ENCODE measurements around the gene WDFY4.

Gene WDFY4

DNA sequence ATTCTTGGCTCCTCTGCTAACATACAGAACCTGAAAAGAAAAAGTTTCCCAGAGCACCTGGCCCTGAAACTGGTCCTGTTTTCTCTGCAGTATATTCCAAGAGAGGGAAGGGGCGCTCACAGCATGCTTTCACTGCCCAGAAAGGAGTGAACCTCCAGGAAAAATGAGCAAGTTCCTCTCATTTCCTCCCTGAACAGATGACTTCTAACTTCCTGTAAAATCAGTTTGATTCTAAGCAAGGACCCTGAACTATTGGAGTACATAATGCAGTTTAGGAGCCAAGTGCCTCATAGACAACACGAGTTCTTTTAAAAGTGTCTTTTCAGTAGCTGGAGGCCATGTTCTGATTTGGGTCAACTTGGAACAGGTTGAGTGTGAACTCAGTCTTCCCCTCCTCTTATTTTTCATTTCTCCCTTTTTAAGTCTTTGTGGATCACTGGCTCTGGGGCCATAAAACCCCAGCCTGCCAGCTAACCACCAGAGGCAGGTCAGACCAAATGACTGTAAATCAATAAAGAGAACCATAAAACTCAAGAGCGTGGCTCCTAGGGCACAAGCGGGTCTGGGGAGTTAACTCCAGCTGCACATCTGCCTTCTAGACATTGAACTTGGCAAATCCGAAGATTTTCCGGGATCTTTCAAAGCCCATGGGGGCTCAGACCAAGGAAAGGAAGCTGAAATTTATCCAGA lies 260.9 kb downstream of the WDFY4 start:
- no peak for DNase-seq (ENCODE audit: low read depth)

DNA sequence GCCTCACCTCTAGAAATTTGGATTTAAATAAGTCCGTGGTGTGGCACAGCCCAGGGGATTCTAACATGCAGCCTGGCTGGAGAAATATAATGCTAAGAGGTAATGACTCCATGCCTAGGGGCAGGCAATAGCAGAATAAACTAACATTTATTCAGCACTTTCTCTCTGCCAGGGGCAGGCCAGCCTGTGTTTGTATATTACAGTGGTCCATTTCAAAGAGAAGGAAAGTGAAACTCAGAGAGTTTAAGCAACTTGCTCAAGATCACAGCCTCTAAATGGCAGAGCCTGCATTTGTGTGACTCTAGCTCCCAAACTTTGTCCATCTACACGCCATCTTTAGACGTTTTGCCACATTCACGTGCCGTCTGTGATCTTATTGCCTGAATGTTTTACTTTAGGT lies 261.7 kb downstream of the WDFY4 start:
- no peak for DNase-seq (ENCODE audit: low read depth)

DNA sequence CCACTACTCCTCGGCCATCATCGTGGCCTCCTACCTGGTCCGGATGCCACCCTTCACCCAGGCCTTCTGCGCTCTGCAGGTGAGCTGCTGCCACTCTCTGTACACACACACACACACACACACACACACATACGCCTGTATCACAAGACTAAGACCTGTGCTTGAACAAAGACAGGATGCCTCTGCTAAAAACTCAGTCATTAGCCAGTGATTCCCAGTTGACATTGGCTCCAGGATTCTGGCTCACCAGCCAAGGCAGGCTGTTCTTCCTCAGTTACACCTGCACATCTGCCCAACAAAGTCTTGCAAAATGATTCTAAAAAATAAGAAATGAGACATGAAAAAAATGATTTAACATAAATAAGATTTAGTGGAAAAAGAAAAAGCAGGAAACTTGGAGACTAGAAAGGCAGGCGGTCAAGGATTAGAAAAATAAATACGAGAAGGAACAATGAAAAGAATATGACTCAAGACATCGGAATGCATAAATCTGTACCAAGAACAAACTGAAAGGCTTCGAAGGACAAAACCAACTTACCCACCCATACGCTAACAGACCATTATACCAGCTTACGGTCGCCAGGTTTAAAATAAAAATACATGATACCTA lies 262.3 kb downstream of the WDFY4 start:
- DNase-seq (ENCODE audit: low read depth) = no peak

DNA sequence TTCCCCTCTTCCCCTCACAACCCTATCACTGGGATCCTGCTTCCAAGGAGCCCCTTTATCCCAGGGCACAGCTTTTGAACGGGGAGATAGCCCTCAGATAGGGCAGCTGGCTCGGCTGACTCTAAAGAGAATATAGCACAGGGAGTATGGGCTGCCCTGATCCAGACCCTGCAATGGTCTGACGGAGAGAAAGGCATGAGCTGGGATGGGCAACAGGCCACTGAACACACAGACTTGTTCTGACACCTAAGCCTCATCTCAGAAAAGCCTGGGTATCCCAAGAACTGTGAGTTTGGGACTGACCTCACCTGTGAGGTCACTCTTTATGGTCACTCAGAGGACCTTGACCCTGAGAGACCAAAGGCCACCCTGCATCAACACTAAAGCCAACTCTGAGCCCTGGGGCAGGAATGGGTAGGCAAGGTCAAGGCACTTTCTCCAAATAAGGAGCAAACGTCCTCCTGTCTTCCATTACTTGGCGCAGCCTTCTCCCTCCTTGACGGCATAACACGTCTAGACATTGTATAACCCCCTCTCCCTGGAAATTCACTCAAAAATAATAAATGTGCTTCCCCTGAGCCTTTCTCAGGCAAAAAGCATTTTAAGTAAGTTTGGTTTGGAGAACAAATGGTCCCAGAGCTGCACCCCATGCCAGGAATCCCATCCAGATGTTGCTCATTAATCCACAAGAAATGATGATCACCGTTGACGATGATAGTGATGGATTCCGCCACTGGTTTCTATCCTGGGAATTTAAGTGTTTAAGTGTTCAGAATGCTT lies 263.2 kb downstream of the WDFY4 start:
- no peak for DNase-seq (ENCODE audit: low read depth)

DNA sequence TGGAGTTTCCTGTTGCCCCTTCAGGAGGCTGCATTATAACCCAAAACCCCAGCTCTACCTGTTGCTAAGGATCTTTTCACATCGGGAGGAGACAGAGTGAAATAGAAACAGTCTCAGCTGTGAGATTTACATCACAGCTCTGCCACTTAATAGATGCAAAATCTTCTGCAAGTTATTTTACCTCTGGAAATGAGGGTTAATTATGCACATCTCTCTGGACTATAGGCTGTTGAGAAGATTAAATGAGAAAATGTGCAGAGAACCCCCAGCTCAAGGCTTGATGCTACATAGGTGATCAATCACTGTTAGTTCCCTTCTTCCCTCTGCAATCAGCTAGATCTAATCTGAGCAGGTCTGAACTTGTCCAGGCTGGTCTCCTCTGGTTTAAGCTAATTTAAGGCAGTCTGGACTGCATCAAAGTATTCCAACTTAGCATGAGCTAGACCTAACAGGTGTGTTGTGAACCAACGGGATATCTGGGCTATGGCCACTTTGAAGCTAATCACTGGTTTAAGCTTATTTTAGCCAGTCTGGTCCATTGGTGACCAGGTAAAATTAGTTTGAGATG lies 263.9 kb downstream of the WDFY4 start:
- no peak for DNase-seq (ENCODE audit: low read depth)

DNA sequence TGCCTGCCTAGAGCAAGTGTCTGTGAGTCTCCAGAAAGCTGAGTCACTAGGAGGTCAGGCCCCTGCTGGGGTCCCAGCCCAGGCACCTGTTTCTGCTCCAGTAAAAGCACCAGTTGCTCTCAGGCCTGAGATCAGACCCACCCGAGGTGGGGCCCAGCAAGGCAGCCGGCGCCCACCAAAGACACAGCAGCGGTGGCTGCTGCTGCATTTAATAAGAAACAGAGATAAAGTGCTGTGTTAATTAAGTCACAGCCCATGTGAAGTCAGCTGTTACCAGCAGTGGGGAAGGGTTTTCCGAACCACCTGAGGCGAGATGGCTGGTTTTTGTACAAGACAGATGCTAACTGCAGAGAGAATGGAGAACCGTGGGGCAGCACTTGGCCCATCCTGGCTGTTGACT lies 267.0 kb downstream of the WDFY4 start:
- DNase-seq (ENCODE audit: low read depth) = no peak

DNA sequence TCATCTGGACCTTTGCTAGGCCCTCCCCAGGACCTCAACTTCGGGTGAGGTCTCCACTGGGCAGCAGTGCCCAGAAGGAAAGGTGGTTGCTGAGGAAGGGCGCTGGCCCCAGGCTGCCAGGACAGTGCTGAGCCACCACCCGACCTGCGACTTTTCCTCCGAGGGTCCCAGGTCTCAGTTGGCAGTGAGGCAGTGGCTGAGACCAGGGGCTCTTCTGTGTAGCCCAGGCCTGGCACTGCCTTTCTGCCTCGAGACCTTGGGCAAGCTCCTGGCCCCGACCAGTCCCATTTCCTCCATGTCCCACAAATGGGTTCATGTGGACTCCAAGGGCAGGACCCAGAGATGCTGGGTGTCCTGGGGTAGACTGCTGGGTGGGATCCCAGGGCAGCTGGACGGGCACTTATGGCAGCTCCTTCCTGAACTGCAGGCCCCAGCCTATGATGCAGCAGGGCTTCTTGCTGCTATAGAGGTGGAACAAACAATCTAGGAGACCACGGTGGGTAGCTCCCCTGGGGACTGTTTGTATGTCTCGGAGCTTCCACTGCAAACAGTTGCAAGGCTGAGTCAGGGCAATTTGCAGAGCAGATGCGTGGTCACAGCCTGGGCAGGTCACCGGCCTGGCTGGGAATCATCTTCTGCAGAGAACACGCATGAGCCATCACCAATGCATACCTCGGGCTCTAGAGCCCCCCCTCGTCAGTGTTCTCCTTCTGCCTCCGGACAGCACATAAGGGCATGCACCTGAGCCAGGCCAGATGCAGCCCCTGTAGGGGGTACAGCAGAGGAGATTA lies 272.9 kb downstream of the WDFY4 start:
- no peak for DNase-seq (ENCODE audit: low read depth)

DNA sequence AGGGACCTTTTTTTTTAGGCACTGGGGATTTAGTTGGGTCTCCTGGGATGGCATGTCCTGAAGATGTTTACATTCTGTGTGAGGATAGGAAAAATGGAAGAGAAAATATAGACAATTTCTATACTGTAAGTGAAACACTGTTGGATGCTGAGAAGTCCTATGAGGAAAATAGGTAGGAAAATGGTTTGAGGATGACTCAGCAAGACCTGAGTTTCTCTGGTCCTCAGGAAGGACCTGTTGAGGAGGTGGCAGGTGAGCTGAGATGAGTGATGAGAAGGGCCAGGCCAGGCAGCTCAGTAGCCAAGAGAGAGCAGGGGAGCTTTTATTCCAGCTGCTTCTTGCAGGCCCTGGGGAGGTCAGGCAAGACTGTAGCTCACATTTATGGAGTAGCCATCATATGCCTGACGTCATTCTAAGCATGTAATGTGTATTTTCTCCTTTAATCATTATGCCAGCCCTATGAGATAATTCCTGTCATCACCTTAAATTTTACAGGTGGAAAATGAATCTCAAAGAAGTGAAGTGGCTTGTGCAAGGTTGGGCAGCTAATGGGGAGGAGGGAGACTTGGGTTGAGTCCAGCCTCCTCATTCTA lies 274.0 kb downstream of the WDFY4 start:
- no peak for DNase-seq (ENCODE audit: low read depth)

DNA sequence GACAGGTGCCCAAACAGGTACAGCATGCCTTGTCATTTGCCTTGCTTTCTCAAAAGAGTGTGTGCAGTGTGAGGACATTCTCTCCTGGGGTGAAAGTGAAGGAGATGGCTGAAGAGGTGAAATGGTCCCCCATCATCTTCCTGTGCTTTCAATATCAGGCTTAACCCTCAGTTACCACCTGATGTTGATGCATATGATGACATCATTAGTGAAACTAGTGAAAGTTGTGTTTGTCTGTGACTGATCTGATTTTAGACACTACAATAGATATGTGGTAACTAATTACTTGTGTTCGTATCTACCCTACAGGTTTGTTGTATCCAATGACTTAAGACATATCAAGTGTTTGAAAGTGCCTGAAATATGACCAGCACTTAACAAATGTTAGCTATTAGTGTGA lies 279.4 kb downstream of the WDFY4 start:
- no peak for DNase-seq (ENCODE audit: low read depth)

DNA sequence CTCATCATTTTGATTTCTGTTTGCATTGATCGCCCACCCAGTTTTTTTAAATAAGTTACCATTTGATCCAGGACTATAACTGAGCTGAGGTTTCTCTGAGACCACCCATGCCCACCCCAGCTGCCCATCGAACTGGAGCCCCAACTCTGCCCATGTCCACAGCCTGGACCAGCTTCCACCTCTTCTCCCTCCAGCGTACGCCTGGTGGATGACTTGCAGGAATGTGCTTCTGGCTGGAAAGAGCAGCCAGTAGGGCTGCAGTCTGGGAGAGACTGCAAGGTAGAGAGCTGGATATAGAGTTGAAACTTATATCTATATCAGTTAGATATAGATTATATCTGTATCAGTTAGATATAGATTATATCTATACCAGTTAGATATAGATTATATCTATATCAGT lies 280.8 kb downstream of the WDFY4 start:
- DNase-seq (ENCODE audit: low read depth) = no peak

DNA sequence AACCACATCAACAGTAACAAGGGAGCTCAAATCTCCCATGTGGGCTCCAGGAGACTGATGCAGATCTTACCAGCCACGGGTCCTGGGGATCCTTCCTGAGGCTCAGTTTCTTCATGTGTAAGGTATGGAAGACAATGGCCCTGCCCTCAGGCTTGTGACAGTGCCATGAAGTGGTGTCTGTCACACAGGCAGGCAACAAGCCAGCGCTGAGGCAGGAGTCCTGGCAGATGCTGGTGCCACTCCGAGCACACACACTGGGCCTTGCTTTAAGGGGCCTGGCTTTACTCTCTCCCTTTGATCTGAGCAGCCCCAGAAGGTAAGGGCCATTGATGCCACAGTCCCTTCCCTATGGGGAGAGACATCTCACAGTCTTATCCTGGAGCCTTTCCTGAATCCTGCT lies 283.4 kb downstream of the WDFY4 start:
- DNase-seq (ENCODE audit: low read depth) = no peak

DNA sequence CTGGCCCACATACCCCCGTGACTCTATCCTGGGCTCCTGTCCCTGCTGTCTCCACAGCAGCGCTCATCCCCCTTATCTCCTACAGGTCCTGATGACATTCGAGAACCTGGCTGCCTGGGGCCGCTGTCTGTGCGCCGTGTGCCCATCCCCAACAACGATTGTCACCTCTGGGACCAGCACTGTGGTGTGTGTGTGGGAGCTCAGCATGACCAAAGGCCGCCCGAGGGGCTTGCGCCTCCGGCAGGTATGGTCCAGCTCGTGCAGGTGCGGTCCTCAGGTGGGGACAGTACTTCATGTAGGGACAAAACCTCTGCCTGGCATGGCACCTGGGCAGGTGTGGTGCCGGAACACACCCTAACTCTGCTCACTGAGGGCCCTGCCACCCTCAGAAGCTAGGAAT lies 285.4 kb downstream of the WDFY4 start:
- no peak for DNase-seq (ENCODE audit: low read depth)

DNA sequence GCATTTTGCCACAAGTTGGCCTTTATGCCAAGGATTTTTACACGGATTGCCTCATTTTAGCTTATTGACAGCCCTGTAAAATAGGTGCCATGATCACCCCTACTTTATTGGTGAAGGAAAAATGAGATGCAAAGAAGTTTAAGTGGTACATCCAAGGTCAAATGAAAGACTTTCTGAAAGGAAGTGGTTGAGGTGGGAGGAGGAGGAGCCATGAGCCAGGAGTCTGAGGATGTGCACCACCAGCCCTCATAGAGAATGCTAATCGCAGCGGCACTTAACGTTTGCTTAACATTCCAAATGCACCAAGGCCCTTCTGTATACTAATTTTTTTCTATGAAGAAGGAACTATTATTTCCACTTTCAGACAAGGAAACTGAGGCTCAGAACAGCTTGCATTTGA lies 286.0 kb downstream of the WDFY4 start:
- DNase-seq (ENCODE audit: low read depth) = no peak

DNA sequence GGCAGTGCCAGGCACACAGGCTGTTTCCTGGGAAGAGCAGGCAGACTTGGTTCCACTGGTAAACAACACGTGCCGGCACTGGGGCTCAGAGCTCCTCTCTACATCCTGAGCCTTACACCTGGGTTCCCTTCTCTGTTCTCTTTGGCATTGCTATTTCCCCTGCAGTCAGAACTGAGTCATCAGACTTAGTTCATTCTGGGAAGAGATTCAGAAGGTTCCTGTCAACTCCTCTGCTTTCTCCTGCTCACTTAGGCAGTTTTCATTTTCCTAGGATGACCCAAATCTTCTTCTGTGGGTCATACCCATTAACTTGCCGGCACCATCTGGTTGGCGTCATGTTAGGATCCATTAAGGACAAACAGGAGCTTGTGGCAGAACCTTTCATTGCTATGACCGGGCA lies 288.4 kb downstream of the WDFY4 start:
- DNase-seq (ENCODE audit: low read depth) = no peak

DNA sequence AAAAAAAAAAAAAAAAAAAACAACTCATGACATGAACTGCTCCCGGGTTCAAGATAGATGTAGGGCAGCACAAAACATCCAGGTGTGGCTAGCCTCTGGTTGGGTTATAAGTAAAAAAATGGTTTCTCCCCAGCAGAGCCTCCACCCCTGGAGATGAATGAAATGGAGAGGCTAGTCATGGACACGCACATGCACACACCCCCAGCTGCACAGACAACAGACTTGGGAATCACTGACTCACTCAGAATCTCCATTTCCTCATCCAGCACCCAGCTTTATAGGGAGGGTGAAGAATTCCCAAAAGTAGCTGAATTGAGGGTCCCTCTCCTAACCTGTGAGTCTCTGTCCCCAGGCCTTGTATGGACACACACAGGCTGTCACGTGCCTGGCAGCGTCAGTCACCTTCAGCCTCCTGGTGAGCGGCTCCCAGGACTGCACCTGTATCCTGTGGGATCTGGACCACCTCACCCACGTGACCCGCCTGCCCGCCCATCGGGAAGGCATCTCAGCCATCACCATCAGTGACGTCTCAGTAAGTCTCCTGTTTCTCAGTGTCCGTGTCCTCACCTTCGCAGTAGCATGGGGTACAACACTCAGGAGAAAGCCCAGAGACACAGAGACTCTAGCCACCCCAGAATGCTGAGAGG lies 290.0 kb downstream of the WDFY4 start:
- no peak for DNase-seq (ENCODE audit: low read depth)

DNA sequence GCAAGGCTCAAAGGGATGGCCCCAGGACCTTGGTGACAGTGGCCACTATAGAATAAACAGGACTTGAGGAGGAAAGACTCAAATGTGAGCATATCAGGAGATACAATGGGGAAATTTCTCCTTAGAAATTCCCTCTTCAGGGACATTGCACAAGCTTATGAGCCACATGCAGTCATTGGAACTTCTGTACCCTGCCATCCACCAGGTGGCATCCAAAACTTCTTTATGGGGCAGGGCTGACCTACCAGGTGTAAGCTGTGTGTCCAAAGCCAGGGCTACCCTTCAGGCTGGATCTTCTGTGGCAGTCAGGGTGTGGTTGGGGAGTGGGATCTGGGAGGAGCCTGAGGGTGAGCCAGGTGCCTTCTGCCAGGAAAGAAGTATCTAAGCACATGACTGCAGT lies 291.5 kb downstream of the WDFY4 start:
- no peak for DNase-seq (ENCODE audit: low read depth)

DNA sequence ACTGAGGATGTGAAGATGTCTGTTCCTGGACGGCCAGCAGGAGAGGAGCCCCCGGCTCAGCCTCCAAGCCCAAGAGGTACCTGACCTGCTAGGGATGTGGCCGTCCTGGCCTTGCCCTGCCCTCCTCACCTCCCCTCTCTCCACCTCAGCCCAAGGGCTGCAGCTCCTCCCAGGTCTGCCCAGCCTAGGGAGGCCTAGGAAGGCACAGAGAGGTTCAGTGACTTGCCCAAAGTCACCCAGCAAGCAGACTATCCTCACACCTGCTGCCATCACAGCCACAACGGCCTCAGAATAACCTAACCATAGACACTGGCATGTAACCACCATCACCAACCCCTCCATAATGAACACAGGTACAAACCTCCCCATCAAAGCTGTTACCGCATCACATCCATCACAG lies 293.6 kb downstream of the WDFY4 start:
- no peak for DNase-seq (ENCODE audit: low read depth)

DNA sequence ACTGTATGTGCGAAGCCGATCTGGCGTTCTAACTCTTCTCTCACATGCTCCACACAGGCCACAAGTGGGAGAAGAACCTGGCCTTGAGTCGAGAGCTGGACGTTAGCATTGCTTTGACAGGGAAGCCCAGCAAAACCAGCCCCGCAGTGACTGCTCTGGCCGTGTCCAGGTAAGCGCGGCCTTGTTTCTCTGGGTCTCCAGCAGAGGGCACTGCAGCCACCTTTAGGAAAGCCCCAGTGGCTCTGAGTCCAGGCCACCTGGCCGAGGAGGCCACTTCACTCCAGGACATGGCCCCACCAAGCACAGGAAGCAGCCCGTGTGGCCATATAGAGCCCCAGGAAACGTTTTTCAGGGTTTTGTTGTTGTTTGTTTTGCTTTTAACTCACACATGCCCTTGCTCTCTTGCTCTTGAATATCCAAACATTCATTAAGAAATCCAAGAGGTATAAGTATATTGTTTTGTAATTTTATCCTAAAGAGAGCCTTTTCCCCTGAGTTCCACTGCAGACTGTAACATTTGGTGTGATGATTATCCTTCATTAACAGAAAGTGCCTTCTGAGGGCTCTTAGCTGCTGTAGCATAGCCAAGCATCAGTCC lies 296.7 kb downstream of the WDFY4 start:
- peak; percentile 21 for DNase-seq (ENCODE audit: low read depth)

DNA sequence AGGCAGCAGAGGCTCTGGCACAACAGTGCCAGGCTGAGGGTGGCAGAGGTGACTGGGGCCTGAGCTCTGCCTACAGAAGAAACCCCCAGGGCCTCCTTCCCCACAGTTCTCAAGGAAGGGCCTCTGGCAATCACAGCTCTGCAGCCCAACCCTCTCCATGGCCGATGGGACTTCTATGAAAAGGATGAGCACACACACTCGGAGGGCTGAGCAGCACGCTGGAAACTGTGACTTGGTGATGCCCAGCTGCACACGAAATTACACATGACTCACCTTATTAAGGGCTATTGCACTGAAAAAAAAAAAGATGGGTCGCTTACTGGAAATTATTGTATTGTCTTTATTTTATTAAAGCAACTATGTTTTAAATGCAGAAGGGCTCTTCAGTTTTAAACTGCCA lies 297.9 kb downstream of the WDFY4 start:
- no peak for DNase-seq (ENCODE audit: low read depth)

DNA sequence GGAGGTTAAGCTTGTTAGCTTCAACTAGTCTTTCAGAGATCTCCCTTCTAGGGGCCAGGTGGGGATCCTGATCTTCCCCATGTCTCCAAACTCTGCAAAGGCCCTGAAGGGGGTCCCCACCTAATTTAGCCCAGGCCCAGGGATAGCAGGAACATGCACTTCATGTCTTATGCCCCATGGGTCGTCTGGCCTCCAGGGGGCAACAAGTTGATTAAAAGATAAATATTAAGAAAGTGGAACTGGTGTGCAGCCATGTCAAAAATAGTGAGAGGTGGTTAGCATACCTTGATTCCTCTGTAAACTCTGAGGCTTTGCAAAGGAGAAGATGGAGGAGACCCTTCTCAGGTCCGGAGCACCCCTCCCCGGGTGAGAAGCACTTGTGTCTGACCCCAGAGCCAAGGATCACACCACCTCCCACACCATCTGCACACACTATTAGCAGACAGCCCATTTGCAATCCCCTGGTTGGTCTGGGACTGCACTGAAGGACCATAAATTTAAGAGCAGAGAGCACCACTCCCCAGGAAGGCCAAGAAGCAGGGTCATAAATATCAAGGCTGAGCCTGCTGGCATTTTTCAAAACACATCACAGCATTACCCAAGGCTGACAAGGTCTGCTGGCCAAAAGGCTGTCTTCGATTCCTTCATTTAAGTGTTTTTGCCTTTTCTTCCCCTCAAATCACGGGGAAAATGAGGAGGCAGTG lies 299.1 kb downstream of the WDFY4 start:
- no peak for DNase-seq (ENCODE audit: low read depth)
